HuH-7.5 (cell line): Measurements from ENCODE around the gene THAP2.

Experiments used
- DNase-seq: peaks from one replicate; pipeline ENCODE4 v3.0.0; 2011; ENCODE audit warnings: low spot score

THAP2 gene

DNA sequence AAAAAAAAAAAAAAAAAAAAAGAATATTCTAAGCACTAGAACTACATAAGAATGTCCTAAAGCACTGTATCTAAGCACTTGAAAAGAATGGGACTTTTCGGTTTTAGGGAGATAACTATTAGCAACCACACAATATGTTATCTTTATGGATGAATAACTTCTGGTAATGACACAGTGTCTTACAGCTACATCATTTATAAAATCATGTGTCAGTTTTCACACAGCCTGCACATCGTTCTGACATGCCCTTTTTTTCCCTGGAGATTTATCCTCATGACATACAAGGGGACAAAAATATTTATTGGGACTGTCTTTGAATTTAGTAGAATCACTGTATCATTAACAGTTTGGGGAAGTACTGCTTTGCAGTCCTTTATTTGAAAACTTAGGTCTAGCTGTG lies 39.1 kb downstream of the THAP2 start:
- DNase-seq = no peak

DNA sequence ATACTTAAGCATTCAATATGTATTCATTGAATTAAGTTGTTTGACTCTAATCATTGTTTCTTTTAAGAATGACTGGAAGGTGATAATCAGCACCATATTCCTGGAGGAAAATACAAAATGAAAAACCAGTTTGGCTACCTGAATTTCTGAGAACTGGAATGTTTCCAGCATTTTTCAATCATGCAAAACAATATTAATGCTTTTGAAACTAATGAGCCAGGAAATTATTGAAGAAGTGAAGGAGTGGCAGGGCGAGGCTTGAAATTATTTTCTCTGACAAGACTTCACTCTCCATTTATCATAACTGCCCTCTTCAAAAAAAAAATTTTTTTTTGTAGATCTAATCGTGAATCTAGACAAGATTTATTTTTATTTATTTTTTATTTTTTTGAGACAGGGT lies 40.8 kb downstream of the THAP2 start:
- DNase-seq = no peak

GRCh38 chr12:71708658-71709057 lies 44.6 kb downstream of the THAP2 start:
- no peak for DNase-seq

DNA sequence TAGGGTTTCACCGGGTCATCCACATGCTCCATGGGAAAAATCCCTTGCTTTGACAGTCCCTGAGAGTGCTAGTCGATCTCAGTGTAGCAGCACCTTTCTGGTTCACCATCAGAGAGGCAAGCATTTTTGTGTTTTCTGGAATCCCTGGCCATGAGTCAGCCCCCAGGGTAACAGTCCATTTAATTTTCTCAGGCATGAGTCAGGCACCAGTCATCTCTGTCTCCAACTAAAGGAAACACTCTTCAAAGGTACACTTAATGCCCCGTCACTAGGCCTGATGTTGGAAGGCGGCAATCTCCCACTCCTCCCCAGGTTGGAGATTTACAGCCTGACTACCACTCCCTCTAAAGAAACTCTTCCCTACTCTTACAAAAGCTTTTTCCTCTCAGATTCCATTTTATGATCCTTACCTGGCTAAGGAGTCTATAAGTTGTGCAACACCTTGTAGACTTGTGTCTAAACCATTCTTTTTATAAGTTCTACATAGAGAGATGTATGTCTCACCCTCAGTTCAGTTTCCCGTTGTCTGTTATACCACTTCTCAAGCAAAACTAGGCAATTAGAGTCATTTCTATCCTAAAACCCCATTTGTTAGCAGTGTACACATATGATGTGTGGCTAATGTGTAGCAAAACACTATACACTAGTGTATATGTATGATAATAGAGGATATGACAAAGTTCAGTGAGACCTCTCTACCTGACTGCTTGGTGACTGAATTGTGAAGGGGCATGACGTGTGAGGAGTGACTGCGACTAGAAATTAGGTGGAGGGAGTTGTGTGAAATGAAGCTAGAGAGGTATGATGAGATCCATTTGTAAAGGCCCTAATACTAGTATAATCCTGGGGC lies 46.4 kb downstream of the THAP2 start:
- no peak for DNase-seq

DNA sequence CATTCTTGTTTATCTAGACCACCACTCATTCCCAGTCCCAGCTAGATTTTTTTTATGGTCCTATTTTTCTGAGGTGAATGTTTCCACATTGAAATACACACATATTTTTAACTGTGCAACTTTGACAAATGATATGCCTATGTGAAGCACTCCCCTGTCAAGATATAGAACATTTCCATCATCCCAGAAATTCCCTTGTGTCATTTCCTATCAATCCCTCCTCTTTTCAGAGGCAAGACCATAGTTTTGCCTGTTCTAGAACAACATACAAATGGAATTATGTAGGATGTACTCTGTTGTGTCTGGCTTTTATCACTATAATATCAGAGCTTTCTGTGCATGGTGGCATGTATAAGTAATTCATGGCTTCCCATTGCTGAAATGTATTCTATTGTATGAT lies 54.5 kb downstream of the THAP2 start:
- DNase-seq = no peak

GRCh38 chr12:71719647-71720370 lies 55.7 kb downstream of the THAP2 start:
- no peak for DNase-seq

- no peak for DNase-seq
Observed at GRCh38 chr12:71721783-71722505, 57.8 kb downstream of the THAP2 start.

GRCh38 chr12:71725011-71725410 lies 60.9 kb downstream of the THAP2 start:
- no peak for DNase-seq

GRCh38 chr12:71726548-71726947 lies 62.4 kb downstream of the THAP2 start:
- no peak for DNase-seq

- DNase-seq = no peak
Observed at GRCh38 chr12:71727958-71728357, 63.9 kb downstream of the THAP2 start.
